Measurements from ENCODE around the gene TXNL4A.

The TXNL4A gene

GRCh38 chr18:79951545-79952455, 36.6 kb downstream of the TXNL4A start, which contains the start of gene SLC66A2 (continued):
- 0 out of 2 replicates have a peak, but pooled peaks have one; percentile 18 for TF ChIP-seq ZNF449 (tag by site-specific recombination; IDR thresholded peaks at IDR 0.05)
- TF ChIP-seq KLF16 (tag by site-specific recombination; IDR thresholded peaks at IDR 0.05): no peak
- no peak for TF ChIP-seq ZNF175 (tag by site-specific recombination; IDR thresholded peaks at IDR 0.05)
- TF ChIP-seq ZNF26 (tag by site-specific recombination; IDR thresholded peaks at IDR 0.05): no peak
- TF ChIP-seq ZFP3 (tag by site-specific recombination; IDR thresholded peaks at IDR 0.05; ENCODE audit: low read depth): no peak
- peak; percentile 50; the same call in 1 of the 2 replicates for TF ChIP-seq KLF7 (tag by site-specific recombination; IDR thresholded peaks at IDR 0.05; ENCODE audit: borderline replicate concordance)
- TF ChIP-seq ZNF501 (tag by site-specific recombination; IDR thresholded peaks at IDR 0.05): peak; percentile 56; the same call in 1 of the 2 replicates
- no peak for TF ChIP-seq ZNF138 (tag by site-specific recombination; IDR thresholded peaks at IDR 0.05; ENCODE audit: borderline replicate concordance)
- TF ChIP-seq ZNF211 (tag by site-specific recombination; IDR thresholded peaks at IDR 0.05; ENCODE audit: low read depth): no peak
- TF ChIP-seq ZBTB44 (tag by site-specific recombination; IDR thresholded peaks at IDR 0.05): no peak
- peak; percentile 77 for TF ChIP-seq ZBTB10 (tag by site-specific recombination; IDR thresholded peaks at IDR 0.05)
- no peak for TF ChIP-seq ZFP37 (tag by site-specific recombination; IDR thresholded peaks at IDR 0.05)
- TF ChIP-seq ZXDB (tag by site-specific recombination; IDR thresholded peaks at IDR 0.05): 0 out of 2 replicates have a peak, but pooled peaks have one; percentile 29
- no peak for TF ChIP-seq ZNF571 (tag by site-specific recombination; IDR thresholded peaks at IDR 0.05)
- no peak for TF ChIP-seq ZNF600 (tag by site-specific recombination; IDR thresholded peaks at IDR 0.05)
- no peak for TF ChIP-seq ZNF416 (tag by site-specific recombination; IDR thresholded peaks at IDR 0.05)
- no peak for TF ChIP-seq ZNF639 (tag by site-specific recombination; IDR thresholded peaks at IDR 0.05)
- TF ChIP-seq ZNF157 (tag by site-specific recombination; IDR thresholded peaks at IDR 0.05): no peak
- no peak for TF ChIP-seq ZNF473 (tag by site-specific recombination; IDR thresholded peaks at IDR 0.05)
- TF ChIP-seq ZNF555 (tag by site-specific recombination; conservative IDR thresholded peaks at IDR 0.05): no peak
- no peak for TF ChIP-seq ZNF776 (tag by site-specific recombination; IDR thresholded peaks at IDR 0.05; ENCODE audit: borderline replicate concordance)
- TF ChIP-seq ZNF335 (tag by site-specific recombination; conservative IDR thresholded peaks at IDR 0.05): peak; percentile 62
- TF ChIP-seq ZNF518A (tag by site-specific recombination; conservative IDR thresholded peaks at IDR 0.05; ENCODE audit: low read depth): no peak
- no peak for TF ChIP-seq SCRT2 (tag by site-specific recombination; IDR thresholded peaks at IDR 0.05)

All from HEK293 (cell line).